ENCODE measurements around the gene TMEM150B.

- TF ChIP-seq, protein P1, sequence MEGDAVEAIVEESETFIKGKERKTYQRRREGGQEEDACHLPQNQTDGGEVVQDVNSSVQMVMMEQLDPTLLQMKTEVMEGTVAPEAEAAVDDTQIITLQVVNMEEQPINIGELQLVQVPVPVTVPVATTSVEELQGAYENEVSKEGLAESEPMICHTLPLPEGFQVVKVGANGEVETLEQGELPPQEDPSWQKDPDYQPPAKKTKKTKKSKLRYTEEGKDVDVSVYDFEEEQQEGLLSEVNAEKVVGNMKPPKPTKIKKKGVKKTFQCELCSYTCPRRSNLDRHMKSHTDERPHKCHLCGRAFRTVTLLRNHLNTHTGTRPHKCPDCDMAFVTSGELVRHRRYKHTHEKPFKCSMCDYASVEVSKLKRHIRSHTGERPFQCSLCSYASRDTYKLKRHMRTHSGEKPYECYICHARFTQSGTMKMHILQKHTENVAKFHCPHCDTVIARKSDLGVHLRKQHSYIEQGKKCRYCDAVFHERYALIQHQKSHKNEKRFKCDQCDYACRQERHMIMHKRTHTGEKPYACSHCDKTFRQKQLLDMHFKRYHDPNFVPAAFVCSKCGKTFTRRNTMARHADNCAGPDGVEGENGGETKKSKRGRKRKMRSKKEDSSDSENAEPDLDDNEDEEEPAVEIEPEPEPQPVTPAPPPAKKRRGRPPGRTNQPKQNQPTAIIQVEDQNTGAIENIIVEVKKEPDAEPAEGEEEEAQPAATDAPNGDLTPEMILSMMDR (IDR thresholded peaks at IDR 0.05), result no peak
- TF ChIP-seq POLR2A (IDR thresholded peaks at IDR 0.05), result no peak
- TF ChIP-seq POLR2AphosphoS5 (IDR thresholded peaks at IDR 0.05), result no peak
- no peak for TF ChIP-seq EP300 (IDR thresholded peaks at IDR 0.05)
Measured at GRCh38 chr19:55358493-55358892, 33.4 kb upstream of the TMEM150B start.
